ENCODE data around the gene KLK15. TPM values are rescaled to one million over a fixed set of nuclear protein-coding genes. Genes with fewer than 3 reads are reported as not detected.

Gene KLK15
- total and polyA plus RNA-seq, 2 of the 13 experiments (the other 11 are each of a cell fraction or from before 2014, with no cell fraction given): not detected

DNA sequence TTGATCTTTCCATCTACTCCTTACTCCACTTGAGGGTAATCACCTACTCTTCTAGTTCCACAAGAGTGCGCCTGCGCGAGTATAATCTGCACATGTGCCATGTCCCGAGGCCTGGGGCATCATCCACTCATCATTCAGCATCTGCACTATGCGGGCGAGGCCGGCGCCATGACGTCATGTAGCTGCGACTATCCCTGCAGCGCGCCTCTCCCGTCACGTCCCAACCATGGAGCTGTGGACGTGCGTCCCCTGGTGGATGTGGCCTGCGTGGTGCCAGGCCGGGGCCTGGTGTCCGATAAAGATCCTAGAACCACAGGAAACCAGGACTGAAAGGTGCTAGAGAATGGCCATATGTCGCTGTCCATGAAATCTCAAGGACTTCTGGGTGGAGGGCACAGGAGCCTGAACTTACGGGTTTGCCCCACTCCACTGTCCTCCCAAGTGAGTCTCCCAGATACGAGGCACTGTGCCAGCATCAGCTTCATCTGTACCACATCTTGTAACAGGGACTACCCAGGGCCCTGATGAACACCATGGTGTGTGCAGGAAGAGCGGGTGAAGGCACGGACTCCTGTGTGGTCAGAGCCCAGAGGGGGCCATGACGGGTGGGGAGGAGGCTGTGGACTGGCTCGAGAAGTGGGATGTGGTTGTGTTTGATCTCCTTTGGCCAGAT, 37.2 kb upstream of the KLK15 start (continued):
- TF ChIP-seq, protein P1, sequence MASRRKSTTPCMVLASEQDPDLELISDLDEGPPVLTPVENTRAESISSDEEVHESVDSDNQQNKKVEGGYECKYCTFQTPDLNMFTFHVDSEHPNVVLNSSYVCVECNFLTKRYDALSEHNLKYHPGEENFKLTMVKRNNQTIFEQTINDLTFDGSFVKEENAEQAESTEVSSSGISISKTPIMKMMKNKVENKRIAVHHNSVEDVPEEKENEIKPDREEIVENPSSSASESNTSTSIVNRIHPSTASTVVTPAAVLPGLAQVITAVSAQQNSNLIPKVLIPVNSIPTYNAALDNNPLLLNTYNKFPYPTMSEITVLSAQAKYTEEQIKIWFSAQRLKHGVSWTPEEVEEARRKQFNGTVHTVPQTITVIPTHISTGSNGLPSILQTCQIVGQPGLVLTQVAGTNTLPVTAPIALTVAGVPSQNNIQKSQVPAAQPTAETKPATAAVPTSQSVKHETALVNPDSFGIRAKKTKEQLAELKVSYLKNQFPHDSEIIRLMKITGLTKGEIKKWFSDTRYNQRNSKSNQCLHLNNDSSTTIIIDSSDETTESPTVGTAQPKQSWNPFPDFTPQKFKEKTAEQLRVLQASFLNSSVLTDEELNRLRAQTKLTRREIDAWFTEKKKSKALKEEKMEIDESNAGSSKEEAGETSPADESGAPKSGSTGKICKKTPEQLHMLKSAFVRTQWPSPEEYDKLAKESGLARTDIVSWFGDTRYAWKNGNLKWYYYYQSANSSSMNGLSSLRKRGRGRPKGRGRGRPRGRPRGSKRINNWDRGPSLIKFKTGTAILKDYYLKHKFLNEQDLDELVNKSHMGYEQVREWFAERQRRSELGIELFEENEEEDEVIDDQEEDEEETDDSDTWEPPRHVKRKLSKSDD (CRISPR knock-in tag; IDR thresholded peaks at IDR 0.05; ENCODE audit: low read depth): 0 out of 2 replicates have a peak, but pooled peaks have one; percentile 46
- TF ChIP-seq ZNF383 (CRISPR knock-in tag; IDR thresholded peaks at IDR 0.05; ENCODE audit: borderline replicate concordance) (no peak), ZBTB44 (CRISPR knock-in tag; IDR thresholded peaks at IDR 0.05) (no peak), SMAD9 (CRISPR knock-in tag; IDR thresholded peaks at IDR 0.05) (no peak), MAFK (conservative IDR thresholded peaks at IDR 0.05 in 1 of 2, IDR thresholded peaks at IDR 0.05 in 1 of 2; ENCODE audit: low read length in 2 of 2) (no peak), ZFP41 (CRISPR knock-in tag; IDR thresholded peaks at IDR 0.05; ENCODE audit: borderline replicate concordance) (no peak), IRF1 (CRISPR knock-in tag; IDR thresholded peaks at IDR 0.05; ENCODE audit: low read depth) (no peak), ATF3 (CRISPR knock-in tag; IDR thresholded peaks at IDR 0.05) (no peak), RERE (CRISPR knock-in tag; IDR thresholded peaks at IDR 0.05; ENCODE audit: low read depth) (no peak), NAIF1 (CRISPR knock-in tag; IDR thresholded peaks at IDR 0.05; ENCODE audit: borderline replicate concordance) (no peak), ZNF337 (CRISPR knock-in tag; IDR thresholded peaks at IDR 0.05; ENCODE audit: borderline replicate concordance, low read depth) (no peak), ZBTB42 (CRISPR knock-in tag; IDR thresholded peaks at IDR 0.05) (no peak), NR2F6 (IDR thresholded peaks at IDR 0.05) (no peak), NR2F6 (CRISPR knock-in tag; IDR thresholded peaks at IDR 0.05) (no peak), ZNF441 (CRISPR knock-in tag; IDR thresholded peaks at IDR 0.05; ENCODE audit: borderline replicate concordance) (no peak), SMAD3 (CRISPR knock-in tag; IDR thresholded peaks at IDR 0.05) (no peak), SRSF1 (optimal IDR thresholded peaks at IDR 0.05; ENCODE audit: low read depth, low read length) (no peak)
